ENCODE measurements around the gene GALNT2.

Gene GALNT2

GRCh38 chr1:230159580-230159979 is 92.5 kb downstream of the GALNT2 start:
- H2AFZ ChIP-seq (ENCODE audit: low read length): no peak overlapping the region
- no peaks in the 10 kb centered on the region for H3F3A ChIP-seq (ENCODE audit: insufficient read depth, low read length)
- peaks cover 96% of the 10 kb centered on the region for H3K79me2 ChIP-seq (ENCODE audit: low read length)
- H4K20me1 ChIP-seq (ENCODE audit: insufficient read depth, low read length): no peaks in the 10 kb centered on the region
- DNase-seq: no peak
- H3K4me3 ChIP-seq (ENCODE audit: low read length): no peak overlapping the region
- H3K27me3 ChIP-seq (replicated peaks; ENCODE audit: insufficient read depth, low read length): no peaks in the 10 kb centered on the region
- H3K36me3 ChIP-seq (replicated peaks; ENCODE audit: insufficient read depth, low read length): no peaks in the 10 kb centered on the region
- no peak overlapping the region for H3K9ac ChIP-seq (ENCODE audit: low read length)
- TF ChIP-seq EZH2phosphoT487 (IDR thresholded peaks at IDR 0.05; ENCODE audit: low read length) (no peak), CTCF (IDR thresholded peaks at IDR 0.05; ENCODE audit: low read length) (no peak), EZH2 (optimal IDR thresholded peaks at IDR 0.05; ENCODE audit: low read depth, low read length) (no peak)
- H3K9me2 ChIP-seq (replicated peaks; ENCODE audit: insufficient read depth, low read length): no peaks in the 10 kb centered on the region
- no peaks in the 10 kb centered on the region for H3K9me3 ChIP-seq (replicated peaks; ENCODE audit: insufficient read depth, low read length)
- H3K27ac ChIP-seq (ENCODE audit: low read length): no peak overlapping the region
- no peak overlapping the region for H3K4me2 ChIP-seq (ENCODE audit: low read depth, low read length)
- no peaks in the 10 kb centered on the region for H3K4me1 ChIP-seq (ENCODE audit: low read length)

DNA sequence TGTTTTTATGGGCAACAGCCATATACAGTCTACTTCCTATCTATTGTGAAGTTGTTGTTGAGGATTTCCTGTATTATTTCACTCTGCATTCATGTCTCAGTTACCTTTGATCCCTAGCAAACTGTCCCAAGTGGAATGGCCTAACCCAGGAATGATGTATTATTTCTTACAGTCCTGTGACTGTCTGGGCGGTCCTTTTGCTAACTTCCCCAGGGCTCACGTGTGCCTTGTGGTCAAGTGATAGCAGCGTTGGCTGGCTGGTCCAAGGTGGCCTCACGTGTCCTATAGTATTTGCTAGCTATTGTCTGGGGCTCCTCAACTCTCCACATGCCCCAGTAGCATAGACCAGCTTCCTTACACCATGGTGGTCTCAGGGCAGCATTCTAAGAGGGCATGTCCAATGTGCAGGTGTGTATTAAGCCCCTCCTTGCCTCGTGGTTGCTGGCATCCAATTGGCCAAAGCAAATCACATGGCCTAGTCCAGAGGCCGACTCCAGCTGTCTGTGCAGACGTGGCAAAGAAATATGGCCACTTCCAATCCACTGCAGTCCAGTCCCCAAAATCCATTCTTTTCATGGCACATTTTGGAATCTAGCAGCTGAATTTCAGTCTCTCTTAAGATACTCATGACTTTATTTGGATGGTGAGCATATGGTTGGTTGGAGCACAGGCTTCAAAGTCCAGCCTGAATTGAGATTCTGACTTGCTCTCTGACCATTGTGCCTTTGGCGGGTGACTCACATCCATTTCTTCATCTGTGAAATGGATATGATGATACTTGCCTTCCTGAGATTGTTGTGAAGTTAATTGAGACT is 94.1 kb downstream of the GALNT2 start:
- no peaks in the 10 kb centered on the region for H3K9me2 ChIP-seq (replicated peaks; ENCODE audit: insufficient read depth, low read length)
- H3K4me3 ChIP-seq (ENCODE audit: low read length): no peak overlapping the region
- H3K36me3 ChIP-seq (replicated peaks; ENCODE audit: insufficient read depth, low read length): no peaks in the 10 kb centered on the region
- H3K79me2 ChIP-seq (ENCODE audit: low read length): peaks cover 94% of the 10 kb centered on the region
- H3K4me2 ChIP-seq (ENCODE audit: low read depth, low read length): no peak overlapping the region
- no peaks in the 10 kb centered on the region for H3K9me3 ChIP-seq (replicated peaks; ENCODE audit: insufficient read depth, low read length)
- no peaks in the 10 kb centered on the region for H3K27me3 ChIP-seq (replicated peaks; ENCODE audit: insufficient read depth, low read length)
- H2AFZ ChIP-seq (ENCODE audit: low read length): no peak overlapping the region
- H3K9ac ChIP-seq (ENCODE audit: low read length): no peak overlapping the region
- H3F3A ChIP-seq (ENCODE audit: insufficient read depth, low read length): no peaks in the 10 kb centered on the region
- no peak for DNase-seq
- no peak overlapping the region for H3K27ac ChIP-seq (ENCODE audit: low read length)
- no peaks in the 10 kb centered on the region for H4K20me1 ChIP-seq (ENCODE audit: insufficient read depth, low read length)
- H3K4me1 ChIP-seq (ENCODE audit: low read length): no peaks in the 10 kb centered on the region
- no peak for TF ChIP-seq EZH2phosphoT487 (IDR thresholded peaks at IDR 0.05; ENCODE audit: low read length)
- TF ChIP-seq EZH2 (optimal IDR thresholded peaks at IDR 0.05; ENCODE audit: low read depth, low read length): no peak
- no peak for TF ChIP-seq CTCF (IDR thresholded peaks at IDR 0.05; ENCODE audit: low read length)

GRCh38 chr1:230163205-230163604 is 96.2 kb downstream of the GALNT2 start:
- Histone ChIP-seq H3K4me2 (ENCODE audit: low read depth, low read length) (no peak overlapping the region), H3K9ac (ENCODE audit: low read length) (no peak overlapping the region), H3K27ac (ENCODE audit: low read length) (no peak overlapping the region), H3K9me2 (replicated peaks; ENCODE audit: insufficient read depth, low read length) (no peaks in the 10 kb centered on the region), H3K79me2 (ENCODE audit: low read length) (peaks cover 94% of the 10 kb centered on the region), H3K36me3 (replicated peaks; ENCODE audit: insufficient read depth, low read length) (no peaks in the 10 kb centered on the region), H2AFZ (ENCODE audit: low read length) (no peak overlapping the region), H3K4me3 (ENCODE audit: low read length) (no peak overlapping the region), H3K4me1 (ENCODE audit: low read length) (0 out of 2 replicates have a peak, but pooled peaks cover 2% of the 10 kb centered on the region), H3F3A (ENCODE audit: insufficient read depth, low read length) (no peaks in the 10 kb centered on the region), H4K20me1 (ENCODE audit: insufficient read depth, low read length) (no peaks in the 10 kb centered on the region), H3K9me3 (replicated peaks; ENCODE audit: insufficient read depth, low read length) (no peaks in the 10 kb centered on the region), H3K27me3 (replicated peaks; ENCODE audit: insufficient read depth, low read length) (no peaks in the 10 kb centered on the region)
- no peak for DNase-seq
- no peak for TF ChIP-seq EZH2phosphoT487 (IDR thresholded peaks at IDR 0.05; ENCODE audit: low read length)
- TF ChIP-seq EZH2 (optimal IDR thresholded peaks at IDR 0.05; ENCODE audit: low read depth, low read length): no peak
- no peak for TF ChIP-seq CTCF (IDR thresholded peaks at IDR 0.05; ENCODE audit: low read length)

All from MM.1S (cell line).